Heart left ventricle (tissue), 16 donors: ENCODE data around the gene OR6A2. TPM values are rescaled to one million over a fixed set of nuclear protein-coding genes. Genes with fewer than 3 reads are reported as not detected.

Source experiments
- ATAC-seq, 4 donors: fragments of 200-7000 bp; cut with Tn5 transposase; one replicate each; pipeline ENCODE4 v1.9.1; 2020 to 2022; ENCODE audit warnings: moderate library complexity in 4 of 4, mild to moderate bottlenecking in 3 of 4, moderate number of reproducible peaks in 1 of 4
- DNase-seq, 5 donors: peaks; one replicate each; pipeline ENCODE4 v3.0.0-alpha.2; 2020
- H3K27ac ChIP-seq, 12 donors: fragments of 200-600 bp; sonication (generic) in 4 of 12; one replicate each; pipeline versions ENCODE4 v1.5.0 to v1.8.0; 2016 to 2022; ENCODE audit warnings: mild to moderate bottlenecking in 2 of 12
- H3K27me3 ChIP-seq, 9 donors: fragments of 200-600 bp; sonication (generic) in 2 of 9; one replicate each; pipeline versions ENCODE4 v1.5.1 to v1.8.0; 2016 to 2022; ENCODE audit warnings: mild to moderate bottlenecking in 3 of 9
- H3K36me3 ChIP-seq, 9 donors: fragments of 200-600 bp; sonication (generic) in 2 of 9; one replicate each; pipeline versions ENCODE4 v1.5.0 to v1.8.0; 2018 to 2022; ENCODE audit warnings: mild to moderate bottlenecking in 2 of 9
- H3K4me1 ChIP-seq, 12 donors: fragments of 200-600 bp; sonication (generic) in 4 of 12; one replicate each; pipeline versions ENCODE4 v1.5.0 to v1.8.0; 2016 to 2022; ENCODE audit warnings: mild to moderate bottlenecking in 3 of 12
- H3K4me3 ChIP-seq, 12 donors: fragments of 200-600 bp; sonication (generic) in 4 of 12; one replicate each; pipeline versions ENCODE4 v1.5.0 to v1.8.0; 2017 to 2022; ENCODE audit warnings: mild to moderate bottlenecking in 9 of 12, moderate library complexity in 4 of 12
- H3K9me3 ChIP-seq, 12 donors: fragments of 200-600 bp; sonication (generic) in 4 of 12; one replicate each; pipeline versions ENCODE4 v1.5.0 to v1.8.0; 2016 to 2022; ENCODE audit warnings: mild to moderate bottlenecking in 1 of 12
- POLR2A ChIP-seq, 2 donors: fragments of 450-650 bp; IDR thresholded peaks; one replicate each; pipeline ENCODE4 v1.6.1; 2017; ENCODE audit warnings: antibody characterized with exemption in 2 of 2, mild to moderate bottlenecking in 2 of 2, moderate library complexity in 2 of 2
- WGBS, 4 donors: extraction: QIAGEN DNeasy Blood & Tissue Kit in 2 of 4; methylation state at CpG; one replicate each; pipeline versions ENCODE4 v1.1.5 to v1.1.7; 2013 to 2018; 5-methylcytosine and 5-hydroxymethylcytosine counted together
- intact Hi-C, 10 donors: fragments of 100-400 bp; cut with DNase I; formaldehyde crosslinking; loops; one replicate each; pipeline versions ENCODE4 v1.11.1 to v1.14.2; 2022
- polyA plus RNA-seq, 2 donors: library from polyadenylated mRNA; stranded (reverse); fragments of 200-250 nt; gene quantifications; one replicate each; pipeline ENCODE4 v1.2.3, GENCODE V29; 2013
- total RNA-seq, 9 donors: library from RNA; depleted of rRNA in 2 of 9; stranded (reverse); fragments of >200 nt in 2 of 9; fragmentation: NEBNext Ultra II Directional in 3 of 9; extraction: Animal tissue kit (Norgen Biotek cat#: 25700) in 3 of 9; gene quantifications; one replicate each; pipeline versions ENCODE4 v1.1.0 to v1.2.4, GENCODE V29; 2016 to 2023
- TF ChIP-seq, protein P1 (sequence below), 12 donors: fragments of 200-600 bp; sonication (generic) in 4 of 12; IDR thresholded peaks; one replicate each; pipeline versions ENCODE4 v1.5.0 to v1.8.0; 2018 to 2022; ENCODE audit warnings: antibody characterized with exemption in 12 of 12, mild to moderate bottlenecking in 5 of 12
- donor health status: ischemic (EF 13 %, LVEDD 7.1; RV severe dilation, severe dysfunction).
- donor health status: healthy with polysubstance abuse.
- donor health status: DM: no; HTN: yes; CAD: no.
- donor health status: DM: no; HTN: no; CAD: no.
- donor health status: ischemic (EF 25% LVEDD 6.9; RV normal size, moderate dysfunction).
- donor health status: ischemic (EF 25% LVEDD 5.7; RV mildly dilated, moderate dysfunction).
- donor health status: healthy.
- donor health status: DM: yes; HTN: yes; CAD: no.
- donor health status: ischemic (EF 35%, LVEDD 5.7; RV mildly dilated, moderate dysfunction).
- donor health status: nonischemic (EF 11% LVEDD 7.7; RV severe dilation, severe dysfunction).
- donor health status: DM: yes; HTN: yes; CAD: no.
- donor health status: PGD.
- donor health status: ischemic (EF 29% LVEDD 5.4; RV normal size, mild dysfunction).
- donor health status: nonischemic (EF 23%, LVEDD 6.1; RV moderate dilation, normal function).

Gene OR6A2
- total and polyA plus RNA-seq, 11 donors = 0.29 TPM; not detected in 10

DNA sequence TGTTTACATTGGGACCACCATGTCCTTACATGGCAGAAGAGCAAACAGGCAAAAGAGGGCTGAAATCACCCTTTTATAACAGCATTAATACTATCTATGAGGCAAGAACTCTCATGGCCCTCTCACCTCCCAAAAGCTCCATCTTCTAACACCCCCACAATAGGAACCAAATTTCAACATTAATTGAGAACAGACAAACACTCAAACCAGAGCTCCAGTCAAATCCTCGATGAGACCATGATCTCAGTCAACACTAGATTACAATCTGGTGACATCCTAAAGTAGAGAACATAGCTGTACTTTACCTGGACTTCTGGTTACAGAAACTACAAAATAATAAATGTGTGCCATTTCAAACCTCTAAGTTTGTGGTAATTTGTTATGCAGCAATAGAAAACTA, 52.9 kb downstream of the OR6A2 start:
- 48 to 61% (median 57%) methylated on average over 1 of the region's 1 CpG for WGBS, 4 donors

DNA sequence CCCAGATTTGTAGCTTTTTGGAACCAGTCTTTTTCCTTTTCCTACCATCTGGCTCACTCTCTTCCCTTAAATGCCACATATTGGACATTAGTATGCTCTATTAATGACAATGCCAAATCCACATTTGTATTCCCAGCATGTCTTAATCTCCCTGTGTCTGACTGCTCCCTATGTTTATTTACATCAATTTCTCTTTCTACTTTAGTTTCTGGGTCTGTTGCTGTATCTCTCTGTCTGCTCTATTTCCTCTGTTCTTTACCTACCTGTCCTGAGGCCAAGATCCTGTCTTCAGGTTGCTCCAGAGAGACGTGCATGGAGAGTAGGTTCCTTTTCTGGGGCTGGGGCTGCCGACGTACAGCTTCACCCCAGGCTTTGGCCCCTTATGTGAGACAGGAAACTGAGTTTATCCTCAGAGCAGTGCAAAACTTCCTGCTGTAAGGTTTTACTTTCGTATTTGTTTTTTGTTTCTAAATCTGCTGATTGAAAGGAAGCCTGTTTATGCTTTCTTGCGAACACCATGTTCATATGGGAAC, 53.3 kb downstream of the OR6A2 start:
- 33 to 48% (median 44%) methylated on average over 5 of the region's 5 CpGs for WGBS, 4 donors
- ATAC-seq = peak in 2 of 4 donors; percentile 42 to 86
- peaks cover 0 to 49% (median 2%) of the 10 kb centered on the region in 12 donors for H3K4me1 ChIP-seq
- no peaks in the 10 kb centered on the region for H3K36me3 ChIP-seq
- peak overlapping the region; percentile 12 to 65 (median 47) for H3K4me3 ChIP-seq
- peak overlapping the region; percentile 56 to 98 (median 78) for H3K27ac ChIP-seq
- no peaks in the 10 kb centered on the region for H3K9me3 ChIP-seq
- TF ChIP-seq, protein P1, sequence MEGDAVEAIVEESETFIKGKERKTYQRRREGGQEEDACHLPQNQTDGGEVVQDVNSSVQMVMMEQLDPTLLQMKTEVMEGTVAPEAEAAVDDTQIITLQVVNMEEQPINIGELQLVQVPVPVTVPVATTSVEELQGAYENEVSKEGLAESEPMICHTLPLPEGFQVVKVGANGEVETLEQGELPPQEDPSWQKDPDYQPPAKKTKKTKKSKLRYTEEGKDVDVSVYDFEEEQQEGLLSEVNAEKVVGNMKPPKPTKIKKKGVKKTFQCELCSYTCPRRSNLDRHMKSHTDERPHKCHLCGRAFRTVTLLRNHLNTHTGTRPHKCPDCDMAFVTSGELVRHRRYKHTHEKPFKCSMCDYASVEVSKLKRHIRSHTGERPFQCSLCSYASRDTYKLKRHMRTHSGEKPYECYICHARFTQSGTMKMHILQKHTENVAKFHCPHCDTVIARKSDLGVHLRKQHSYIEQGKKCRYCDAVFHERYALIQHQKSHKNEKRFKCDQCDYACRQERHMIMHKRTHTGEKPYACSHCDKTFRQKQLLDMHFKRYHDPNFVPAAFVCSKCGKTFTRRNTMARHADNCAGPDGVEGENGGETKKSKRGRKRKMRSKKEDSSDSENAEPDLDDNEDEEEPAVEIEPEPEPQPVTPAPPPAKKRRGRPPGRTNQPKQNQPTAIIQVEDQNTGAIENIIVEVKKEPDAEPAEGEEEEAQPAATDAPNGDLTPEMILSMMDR (IDR thresholded peaks at IDR 0.05) = no peak
- TF ChIP-seq POLR2A (IDR thresholded peaks at IDR 0.05) = no peak
- intact Hi-C loops = no loop called here
- H3K27me3 ChIP-seq = no peaks in the 10 kb centered on the region
- peak in 2 of 5 donors; percentile 23 to 24 for DNase-seq

More for the DNA sequence above, 52.9 kb downstream of the OR6A2 start:
- TF ChIP-seq, protein P1 (IDR thresholded peaks at IDR 0.05) = no peak
- no peak for TF ChIP-seq POLR2A (IDR thresholded peaks at IDR 0.05)
- ATAC-seq (no peak), DNase-seq (no peak)
- Histone ChIP-seq H3K27me3 (no peaks in the 10 kb centered on the region), H3K4me3 (peak overlapping the region in 10 of 12 donors; percentile 22 to 65 (median 49)), H3K9me3 (no peaks in the 10 kb centered on the region), H3K27ac (peak overlapping the region; percentile 56 to 98 (median 78)), H3K36me3 (no peaks in the 10 kb centered on the region), H3K4me1 (peaks cover 0 to 47% (median 2%) of the 10 kb centered on the region in 12 donors)
- intact Hi-C loops = no loop called here

DNA sequence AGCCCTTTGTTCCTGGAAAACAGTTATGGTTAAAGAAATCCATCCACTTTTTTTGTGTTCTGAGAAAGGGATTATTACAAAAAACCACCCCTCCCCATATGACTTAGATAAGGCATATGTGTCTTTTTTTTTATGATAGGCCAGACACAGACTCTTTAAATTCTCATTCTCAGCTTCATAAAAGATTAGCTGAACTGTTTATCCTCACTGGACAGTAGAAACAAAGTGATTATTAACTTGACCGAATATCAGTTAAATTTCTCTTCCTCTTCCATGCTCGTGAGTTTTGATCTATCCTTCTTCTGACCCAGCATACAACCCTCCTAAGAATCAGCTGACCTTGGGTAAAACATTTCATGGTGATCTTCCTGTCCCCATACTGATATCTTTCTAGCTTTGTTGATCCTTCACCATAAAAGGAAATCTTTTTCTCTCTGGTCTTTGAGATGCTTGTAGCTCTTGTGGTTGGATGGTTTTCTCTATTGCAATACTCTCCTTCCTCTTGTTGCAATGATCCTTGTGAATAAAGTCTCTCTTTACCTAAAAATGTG, 53.9 kb downstream of the OR6A2 start:
- Histone ChIP-seq H3K9me3 (no peaks in the 10 kb centered on the region), H3K4me1 (peaks cover 0 to 52% (median 2%) of the 10 kb centered on the region in 12 donors), H3K27me3 (no peaks in the 10 kb centered on the region), H3K27ac (peak overlapping the region; percentile 56 to 98 (median 78)), H3K4me3 (peak overlapping the region in 11 of 12 donors; percentile 16 to 65 (median 47)), H3K36me3 (no peaks in the 10 kb centered on the region)
- DNase-seq = no peak
- ATAC-seq = peak in 2 of 4 donors; percentile 24 to 80
- intact Hi-C loops = no loop called here
- TF ChIP-seq POLR2A (IDR thresholded peaks at IDR 0.05) = no peak
- TF ChIP-seq, protein P1 (IDR thresholded peaks at IDR 0.05) = no peak
- 29 to 66% (median 47%) methylated on average over 2 of the region's 2 CpGs for WGBS, 4 donors

DNA sequence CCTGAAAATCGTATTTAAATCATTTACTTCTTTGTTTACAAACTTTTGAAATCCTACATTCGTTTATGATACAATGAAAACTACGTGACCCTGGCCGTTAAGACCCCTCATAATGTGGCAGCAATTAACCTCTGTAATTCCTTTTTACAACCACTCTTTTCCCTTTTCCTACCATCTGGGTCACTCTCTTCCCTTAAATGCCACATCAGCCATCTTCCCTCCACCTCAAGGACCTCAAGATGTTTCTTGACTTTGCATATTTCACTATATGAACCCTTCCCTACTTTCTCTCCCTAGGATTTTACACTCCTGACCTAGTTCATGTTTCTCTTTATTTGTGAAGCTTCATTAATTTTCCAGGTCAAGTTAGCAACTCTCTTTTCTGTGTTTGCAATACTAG, 54.5 kb downstream of the OR6A2 start:
- Histone ChIP-seq H3K9me3 (no peaks in the 10 kb centered on the region), H3K27me3 (no peaks in the 10 kb centered on the region), H3K36me3 (no peaks in the 10 kb centered on the region), H3K4me3 (peak overlapping the region in 7 of 12 donors; percentile 47 to 65 (median 52)), H3K4me1 (peaks cover 0 to 53% (median 2%) of the 10 kb centered on the region in 12 donors), H3K27ac (peak overlapping the region in 9 of 12 donors; percentile 61 to 98 (median 82))
- ATAC-seq = no peak
- WGBS, 4 donors = 72 to 81% (median 77%) methylated on average over 3 to 4 of the region's 4 CpGs
- no peak for TF ChIP-seq POLR2A (IDR thresholded peaks at IDR 0.05)
- TF ChIP-seq, protein P1 (IDR thresholded peaks at IDR 0.05) = no peak
- intact Hi-C loops = no loop called here
- DNase-seq = no peak
